ENCODE results near the gene AFAP1L1.

Gene AFAP1L1

GRCh38 chr5:149246906-149247305 is 24.8 kb upstream of the AFAP1L1 start:
- TF ChIP-seq ZNF8 (CRISPR knock-in tag; IDR thresholded peaks at IDR 0.05) (peak; percentile 92), TOX (CRISPR knock-in tag; IDR thresholded peaks at IDR 0.05; ENCODE audit: borderline replicate concordance) (no peak)
- ATAC-seq: no peak

GRCh38 chr5:149247726-149248125 is 23.9 kb upstream of the AFAP1L1 start:
- no peak for ATAC-seq
- TF ChIP-seq SNAI2 (CRISPR knock-in tag; IDR thresholded peaks at IDR 0.05): no peak
- TF ChIP-seq PPARA (CRISPR knock-in tag; IDR thresholded peaks at IDR 0.05; ENCODE audit: borderline replicate concordance): no peak
- TF ChIP-seq ZFP3 (CRISPR knock-in tag; IDR thresholded peaks at IDR 0.05): no peak
- TF ChIP-seq, protein P1, sequence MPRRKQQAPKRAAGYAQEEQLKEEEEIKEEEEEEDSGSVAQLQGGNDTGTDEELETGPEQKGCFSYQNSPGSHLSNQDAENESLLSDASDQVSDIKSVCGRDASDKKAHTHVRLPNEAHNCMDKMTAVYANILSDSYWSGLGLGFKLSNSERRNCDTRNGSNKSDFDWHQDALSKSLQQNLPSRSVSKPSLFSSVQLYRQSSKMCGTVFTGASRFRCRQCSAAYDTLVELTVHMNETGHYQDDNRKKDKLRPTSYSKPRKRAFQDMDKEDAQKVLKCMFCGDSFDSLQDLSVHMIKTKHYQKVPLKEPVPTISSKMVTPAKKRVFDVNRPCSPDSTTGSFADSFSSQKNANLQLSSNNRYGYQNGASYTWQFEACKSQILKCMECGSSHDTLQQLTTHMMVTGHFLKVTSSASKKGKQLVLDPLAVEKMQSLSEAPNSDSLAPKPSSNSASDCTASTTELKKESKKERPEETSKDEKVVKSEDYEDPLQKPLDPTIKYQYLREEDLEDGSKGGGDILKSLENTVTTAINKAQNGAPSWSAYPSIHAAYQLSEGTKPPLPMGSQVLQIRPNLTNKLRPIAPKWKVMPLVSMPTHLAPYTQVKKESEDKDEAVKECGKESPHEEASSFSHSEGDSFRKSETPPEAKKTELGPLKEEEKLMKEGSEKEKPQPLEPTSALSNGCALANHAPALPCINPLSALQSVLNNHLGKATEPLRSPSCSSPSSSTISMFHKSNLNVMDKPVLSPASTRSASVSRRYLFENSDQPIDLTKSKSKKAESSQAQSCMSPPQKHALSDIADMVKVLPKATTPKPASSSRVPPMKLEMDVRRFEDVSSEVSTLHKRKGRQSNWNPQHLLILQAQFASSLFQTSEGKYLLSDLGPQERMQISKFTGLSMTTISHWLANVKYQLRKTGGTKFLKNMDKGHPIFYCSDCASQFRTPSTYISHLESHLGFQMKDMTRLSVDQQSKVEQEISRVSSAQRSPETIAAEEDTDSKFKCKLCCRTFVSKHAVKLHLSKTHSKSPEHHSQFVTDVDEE (CRISPR knock-in tag; IDR thresholded peaks at IDR 0.05): no peak

DNA sequence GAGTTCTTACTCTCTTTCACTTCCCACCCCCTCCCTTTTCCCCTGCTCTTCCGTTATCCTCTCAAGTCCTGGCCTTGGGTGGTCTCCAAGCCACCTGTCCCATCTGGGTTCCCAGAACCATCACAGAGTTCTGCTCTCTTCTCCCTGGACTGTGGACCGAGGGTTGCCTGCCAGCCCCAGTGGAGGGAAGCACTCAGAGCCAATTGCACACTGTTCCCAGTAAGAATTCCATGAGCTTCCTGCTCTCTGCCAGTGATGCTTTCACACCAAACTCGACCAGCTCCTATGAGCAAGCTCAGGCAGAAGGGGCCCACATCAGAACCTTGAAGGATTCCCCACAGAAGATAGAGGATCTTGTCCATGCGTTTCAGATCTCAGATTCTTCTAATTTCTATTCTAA is 20.1 kb upstream of the AFAP1L1 start:
- ATAC-seq: no peak
- TF ChIP-seq PATZ1 (CRISPR knock-in tag; IDR thresholded peaks at IDR 0.05; ENCODE audit: borderline replicate concordance) (no peak), BACH2 (CRISPR knock-in tag; IDR thresholded peaks at IDR 0.05; ENCODE audit: borderline replicate concordance) (no peak), ZNF70 (CRISPR knock-in tag; IDR thresholded peaks at IDR 0.05) (no peak), ARNTL (CRISPR knock-in tag; IDR thresholded peaks at IDR 0.05; ENCODE audit: borderline replicate concordance, low read depth) (no peak), ZFP30 (CRISPR knock-in tag; IDR thresholded peaks at IDR 0.05) (no peak), TOX (CRISPR knock-in tag; IDR thresholded peaks at IDR 0.05; ENCODE audit: borderline replicate concordance) (no peak), CSDC2 (CRISPR knock-in tag; IDR thresholded peaks at IDR 0.05) (no peak)
- TF ChIP-seq, protein P1 (CRISPR knock-in tag; IDR thresholded peaks at IDR 0.05): no peak

GRCh38 chr5:149254506-149254905 is 17.2 kb upstream of the AFAP1L1 start:
- TF ChIP-seq OSR1 (CRISPR knock-in tag; IDR thresholded peaks at IDR 0.05) (no peak), BACH2 (CRISPR knock-in tag; IDR thresholded peaks at IDR 0.05; ENCODE audit: borderline replicate concordance) (no peak), ZNF8 (CRISPR knock-in tag; IDR thresholded peaks at IDR 0.05) (no peak), SNAI2 (CRISPR knock-in tag; IDR thresholded peaks at IDR 0.05) (no peak)
- TF ChIP-seq, protein P2, sequence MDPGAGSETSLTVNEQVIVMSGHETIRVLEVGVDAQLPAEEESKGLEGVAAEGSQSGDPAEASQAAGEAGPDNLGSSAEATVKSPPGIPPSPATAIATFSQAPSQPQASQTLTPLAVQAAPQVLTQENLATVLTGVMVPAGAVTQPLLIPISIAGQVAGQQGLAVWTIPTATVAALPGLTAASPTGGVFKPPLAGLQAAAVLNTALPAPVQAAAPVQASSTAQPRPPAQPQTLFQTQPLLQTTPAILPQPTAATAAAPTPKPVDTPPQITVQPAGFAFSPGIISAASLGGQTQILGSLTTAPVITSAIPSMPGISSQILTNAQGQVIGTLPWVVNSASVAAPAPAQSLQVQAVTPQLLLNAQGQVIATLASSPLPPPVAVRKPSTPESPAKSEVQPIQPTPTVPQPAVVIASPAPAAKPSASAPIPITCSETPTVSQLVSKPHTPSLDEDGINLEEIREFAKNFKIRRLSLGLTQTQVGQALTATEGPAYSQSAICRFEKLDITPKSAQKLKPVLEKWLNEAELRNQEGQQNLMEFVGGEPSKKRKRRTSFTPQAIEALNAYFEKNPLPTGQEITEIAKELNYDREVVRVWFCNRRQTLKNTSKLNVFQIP (CRISPR knock-in tag; IDR thresholded peaks at IDR 0.05; ENCODE audit: borderline replicate concordance, low read depth): no peak
- TF ChIP-seq, protein P3, sequence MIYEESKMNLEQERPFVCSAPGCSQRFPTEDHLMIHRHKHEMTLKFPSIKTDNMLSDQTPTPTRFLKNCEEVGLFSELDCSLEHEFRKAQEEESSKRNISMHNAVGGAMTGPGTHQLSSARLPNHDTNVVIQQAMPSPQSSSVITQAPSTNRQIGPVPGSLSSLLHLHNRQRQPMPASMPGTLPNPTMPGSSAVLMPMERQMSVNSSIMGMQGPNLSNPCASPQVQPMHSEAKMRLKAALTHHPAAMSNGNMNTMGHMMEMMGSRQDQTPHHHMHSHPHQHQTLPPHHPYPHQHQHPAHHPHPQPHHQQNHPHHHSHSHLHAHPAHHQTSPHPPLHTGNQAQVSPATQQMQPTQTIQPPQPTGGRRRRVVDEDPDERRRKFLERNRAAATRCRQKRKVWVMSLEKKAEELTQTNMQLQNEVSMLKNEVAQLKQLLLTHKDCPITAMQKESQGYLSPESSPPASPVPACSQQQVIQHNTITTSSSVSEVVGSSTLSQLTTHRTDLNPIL (CRISPR knock-in tag; IDR thresholded peaks at IDR 0.05; ENCODE audit: low read depth): no peak
- TF ChIP-seq, protein P4, sequence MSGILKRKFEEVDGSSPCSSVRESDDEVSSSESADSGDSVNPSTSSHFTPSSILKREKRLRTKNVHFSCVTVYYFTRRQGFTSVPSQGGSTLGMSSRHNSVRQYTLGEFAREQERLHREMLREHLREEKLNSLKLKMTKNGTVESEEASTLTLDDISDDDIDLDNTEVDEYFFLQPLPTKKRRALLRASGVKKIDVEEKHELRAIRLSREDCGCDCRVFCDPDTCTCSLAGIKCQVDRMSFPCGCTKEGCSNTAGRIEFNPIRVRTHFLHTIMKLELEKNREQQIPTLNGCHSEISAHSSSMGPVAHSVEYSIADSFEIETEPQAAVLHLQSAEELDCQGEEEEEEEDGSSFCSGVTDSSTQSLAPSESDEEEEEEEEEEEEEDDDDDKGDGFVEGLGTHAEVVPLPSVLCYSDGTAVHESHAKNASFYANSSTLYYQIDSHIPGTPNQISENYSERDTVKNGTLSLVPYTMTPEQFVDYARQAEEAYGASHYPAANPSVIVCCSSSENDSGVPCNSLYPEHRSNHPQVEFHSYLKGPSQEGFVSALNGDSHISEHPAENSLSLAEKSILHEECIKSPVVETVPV (CRISPR knock-in tag; IDR thresholded peaks at IDR 0.05): no peak
- peak; percentile 84 for ATAC-seq
